GM21723 (cell line): ENCODE data around the gene FTO.
"Not testable (repeated sequence)": the region's sequence is repeated elsewhere in the genome, so short reads cannot be mapped to it uniquely, and the experiment has no call there.

Experiments used
- ATAC-seq: cut with Tn5 transposase; IDR thresholded peaks from one replicate; pipeline ENCODE4 v1.9.1; 2021; ENCODE audit warnings: mild to moderate bottlenecking, moderate library complexity; ENCODE audit not compliant: unreplicated experiment

The FTO gene

DNA sequence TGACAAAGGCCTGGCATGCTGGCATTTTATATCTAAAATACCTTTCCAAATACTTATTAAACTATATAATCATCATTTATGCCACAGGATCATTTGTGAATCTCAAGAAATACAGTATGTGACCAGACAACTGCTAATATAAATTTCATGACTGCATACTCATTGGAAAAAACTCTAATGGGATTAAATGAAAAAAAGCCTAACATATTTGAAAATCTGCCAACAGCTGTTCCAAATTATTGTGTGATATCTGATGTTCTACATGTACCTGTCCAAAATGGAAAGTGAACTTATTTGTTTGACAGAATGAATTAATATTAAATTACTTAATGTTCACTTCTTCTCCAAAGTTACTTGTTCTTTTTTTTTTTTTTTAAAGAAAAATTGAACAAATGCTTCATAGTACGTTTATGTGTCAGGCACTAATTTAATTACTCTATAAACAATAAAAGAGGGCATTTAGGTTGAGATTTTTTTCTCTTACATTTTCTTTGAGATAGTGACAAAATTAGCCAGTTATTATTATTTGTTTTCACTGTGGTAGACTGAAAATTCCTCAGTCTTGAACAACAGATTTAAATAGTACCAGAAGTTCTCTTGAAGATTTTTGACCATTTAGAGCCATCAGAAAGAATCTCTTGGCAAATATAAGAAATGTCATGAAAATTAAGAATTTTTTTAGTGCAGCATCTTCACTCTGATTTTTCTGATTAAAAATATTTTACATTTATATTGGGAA, 114.0 kb downstream of the FTO start:
- no peak for ATAC-seq

DNA sequence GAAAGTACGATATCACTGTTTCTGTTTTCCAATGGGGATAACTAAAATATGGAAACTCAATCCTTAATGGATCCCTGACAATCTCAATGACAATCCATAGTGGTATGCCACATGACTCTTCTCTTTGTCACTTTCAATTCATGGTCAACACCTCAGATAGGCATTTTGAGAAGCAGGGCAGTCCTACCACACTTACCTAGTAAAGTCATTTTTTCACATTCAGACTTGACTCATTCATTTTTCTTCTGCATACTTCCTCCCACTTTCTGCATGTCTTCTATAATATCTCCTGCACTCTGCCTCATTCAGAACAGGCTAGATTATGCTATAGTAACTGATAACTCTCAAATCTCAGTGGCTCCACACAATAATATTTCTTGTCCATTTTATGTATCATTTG, 117.5 kb downstream of the FTO start:
- ATAC-seq = no peak

DNA sequence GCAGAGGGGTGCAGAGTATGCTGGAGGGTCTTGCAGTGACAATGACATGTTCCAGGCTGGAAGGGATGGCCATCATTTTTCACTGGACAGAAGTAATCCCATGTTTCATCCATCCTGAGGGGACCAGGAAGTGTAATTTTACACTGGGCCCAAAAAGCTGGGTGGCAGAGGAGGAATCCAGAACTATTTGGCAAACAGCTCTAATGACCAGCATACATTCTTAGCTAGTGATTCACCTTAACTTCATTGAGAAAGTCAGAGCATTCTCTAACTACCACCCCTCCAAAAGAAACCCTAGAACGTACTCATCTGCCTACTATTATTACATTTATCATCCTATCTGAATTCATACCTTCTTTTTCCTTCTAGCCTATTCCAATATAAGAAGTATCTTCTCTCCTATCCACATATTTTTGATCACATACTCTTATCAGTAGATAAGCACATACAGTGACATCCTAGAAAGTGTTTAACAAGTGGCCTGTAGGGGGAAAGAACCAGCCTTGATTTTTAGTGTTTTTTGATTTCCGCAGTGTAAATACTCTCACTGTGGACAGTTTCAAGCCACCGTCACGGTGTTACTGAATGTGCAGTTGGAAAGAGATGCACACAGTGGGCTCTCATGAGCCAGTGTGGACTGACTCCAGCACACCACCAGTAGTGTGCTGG, 118.1 kb downstream of the FTO start:
- no peak for ATAC-seq

DNA sequence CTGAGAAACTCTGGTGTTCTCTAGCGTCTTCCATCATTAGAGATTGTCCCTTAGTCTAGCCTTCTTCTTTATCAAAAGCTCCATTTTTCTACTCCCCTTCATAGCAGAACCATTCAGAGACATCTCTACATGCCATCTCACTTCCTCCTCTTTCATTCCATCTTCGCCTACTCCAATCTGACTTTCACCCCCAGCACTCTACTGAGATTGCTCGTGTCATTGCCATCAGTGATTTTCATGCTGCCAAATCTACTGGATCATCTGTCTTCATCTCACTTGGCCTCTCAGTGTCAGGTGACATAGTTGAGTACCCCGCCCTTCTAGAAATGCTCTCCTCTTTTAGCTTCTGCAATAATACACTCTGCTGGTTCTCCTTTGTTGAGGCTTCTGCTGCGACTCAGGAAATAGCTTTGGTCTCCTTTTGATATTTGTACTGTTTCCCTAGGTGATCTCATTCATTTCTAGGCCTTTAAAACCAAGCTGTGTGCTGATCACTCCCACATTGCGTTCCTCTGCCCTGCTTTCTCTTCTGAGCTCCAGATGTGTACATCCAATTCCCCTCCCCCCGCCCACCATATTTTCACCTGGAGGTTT, 119.1 kb downstream of the FTO start:
- ATAC-seq = peak; percentile 86

DNA sequence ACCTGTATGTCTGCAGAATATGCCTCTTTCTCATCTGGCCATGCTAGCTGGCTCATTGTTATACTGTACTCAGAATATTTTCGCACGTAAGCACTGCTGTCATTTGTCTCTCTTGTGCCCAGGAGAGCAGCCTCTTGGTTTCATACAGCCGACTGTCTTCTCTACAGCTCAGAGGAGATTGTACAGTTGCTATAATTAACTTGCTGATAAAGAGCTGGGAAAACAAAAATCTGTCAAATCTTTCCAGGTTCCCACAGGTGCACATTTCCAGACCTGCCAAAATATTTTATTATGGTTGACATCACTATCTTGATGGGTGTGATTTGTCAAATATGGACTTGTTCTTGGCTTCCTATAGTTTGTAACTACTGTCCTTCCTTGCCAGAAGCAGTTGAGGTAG, 122.7 kb downstream of the FTO start:
- ATAC-seq = no peak

DNA sequence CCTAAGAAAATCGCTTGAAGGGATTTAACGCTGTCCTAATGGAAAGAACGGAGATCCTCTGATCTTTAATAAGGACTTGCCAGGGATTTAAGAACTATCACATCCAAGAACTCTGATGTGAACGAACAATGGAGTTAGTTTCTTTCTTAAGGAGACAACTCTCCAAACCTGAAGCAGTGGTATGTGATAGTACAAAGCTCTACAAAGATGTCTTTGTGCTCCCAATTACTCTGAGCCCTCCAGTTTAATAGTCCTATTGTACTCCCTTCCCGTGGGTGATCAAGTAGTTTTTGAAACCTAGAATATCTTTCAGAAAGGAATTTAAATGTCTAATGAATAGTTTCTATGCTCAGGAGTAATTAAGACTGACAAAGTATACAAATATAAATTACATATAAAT, 123.8 kb downstream of the FTO start:
- ATAC-seq = no peak

DNA sequence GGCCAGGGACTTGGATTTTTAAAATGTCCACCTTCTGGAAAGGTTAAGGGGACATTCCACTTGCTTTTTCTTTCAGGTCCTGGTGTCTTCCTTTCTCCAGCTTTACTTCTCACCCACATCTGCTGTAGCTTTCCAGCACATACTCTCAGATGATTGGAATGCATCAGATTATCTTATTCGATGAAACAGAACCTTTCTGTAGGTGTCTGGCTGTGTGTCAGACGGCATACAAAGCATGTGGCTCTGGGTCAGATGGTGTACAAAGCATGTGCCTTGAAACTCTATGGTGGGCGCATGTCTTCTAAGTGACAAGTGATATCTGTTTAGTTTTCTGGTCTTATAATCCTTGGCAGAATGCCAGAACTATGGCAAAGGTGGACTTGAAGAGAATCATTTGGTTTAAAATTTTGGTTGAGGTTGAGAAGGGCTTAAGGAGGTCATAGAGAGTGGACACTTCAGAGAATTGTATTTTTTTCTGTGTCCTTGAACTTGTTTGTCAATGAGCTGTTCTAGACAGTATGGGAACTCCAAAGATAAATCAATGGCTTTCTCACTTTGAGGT, 125.3 kb downstream of the FTO start:
- ATAC-seq = no peak

DNA sequence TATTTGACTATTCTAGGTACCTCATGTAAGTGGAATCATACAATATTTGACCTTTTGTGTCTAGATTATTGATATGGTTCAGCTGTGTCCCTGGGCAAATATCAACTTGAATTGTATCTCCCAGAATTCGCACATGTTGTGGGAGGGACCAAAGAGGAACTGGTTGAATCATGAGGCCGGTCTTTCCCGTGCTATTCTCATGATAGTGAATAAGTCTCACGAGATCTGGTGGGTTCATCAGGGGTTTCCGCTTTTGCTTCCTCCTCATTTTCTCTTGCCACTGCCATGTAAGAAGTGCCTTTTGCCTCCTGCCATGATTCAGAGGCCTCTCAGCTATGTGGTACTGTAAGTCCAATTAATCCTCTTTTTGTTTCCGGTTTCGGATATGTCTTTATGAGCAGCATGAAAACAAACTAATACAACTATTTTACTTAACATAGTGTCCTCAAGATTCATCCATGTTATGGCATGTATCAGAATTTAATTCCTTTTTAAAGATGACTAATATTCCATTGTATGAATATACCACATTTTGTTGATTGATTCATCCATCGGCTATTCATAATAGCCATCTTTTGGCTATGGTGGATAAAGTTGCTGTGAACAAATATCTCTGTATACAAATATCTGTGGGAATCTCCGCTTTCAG, 129.1 kb downstream of the FTO start:
- no peak for ATAC-seq

DNA sequence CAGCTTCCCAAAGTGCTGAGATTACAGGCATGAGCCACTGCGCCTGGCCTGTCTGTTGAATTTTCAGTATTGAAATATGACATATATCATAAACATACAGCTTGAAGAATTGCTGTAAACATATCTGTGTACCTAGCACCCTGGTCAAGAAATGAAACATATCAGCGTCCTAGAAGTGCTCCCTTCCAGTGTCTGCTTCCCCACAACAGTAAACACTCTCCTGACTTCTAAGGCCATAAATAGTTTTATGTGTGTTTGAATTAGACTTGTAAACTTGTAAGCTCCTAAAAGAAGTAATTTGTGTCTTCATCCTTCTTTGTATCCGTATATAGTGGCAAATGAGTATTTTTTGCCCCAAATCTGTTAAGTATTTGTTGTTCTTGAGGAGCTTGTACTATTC, 132.2 kb downstream of the FTO start:
- ATAC-seq = no peak

DNA sequence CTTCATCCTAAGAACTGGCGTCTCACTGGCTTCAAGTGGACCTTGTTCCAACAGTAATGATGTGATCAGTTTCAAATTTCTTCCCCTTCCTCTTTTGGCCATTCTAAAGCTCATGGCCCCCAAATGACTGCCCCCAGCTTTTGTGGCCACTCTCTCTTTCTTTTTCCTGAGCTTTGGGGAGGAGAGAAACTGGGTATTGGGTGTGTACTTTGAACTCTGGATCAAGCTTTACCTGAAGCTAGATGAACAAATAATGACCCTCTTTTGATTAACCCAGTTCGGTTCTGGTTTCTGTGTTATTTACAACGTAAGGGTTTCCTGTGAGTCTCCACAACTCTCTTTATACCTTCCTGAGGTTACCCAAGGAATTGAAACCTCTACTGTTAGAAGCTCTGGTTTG, 132.7 kb downstream of the FTO start:
- ATAC-seq = no peak

DNA sequence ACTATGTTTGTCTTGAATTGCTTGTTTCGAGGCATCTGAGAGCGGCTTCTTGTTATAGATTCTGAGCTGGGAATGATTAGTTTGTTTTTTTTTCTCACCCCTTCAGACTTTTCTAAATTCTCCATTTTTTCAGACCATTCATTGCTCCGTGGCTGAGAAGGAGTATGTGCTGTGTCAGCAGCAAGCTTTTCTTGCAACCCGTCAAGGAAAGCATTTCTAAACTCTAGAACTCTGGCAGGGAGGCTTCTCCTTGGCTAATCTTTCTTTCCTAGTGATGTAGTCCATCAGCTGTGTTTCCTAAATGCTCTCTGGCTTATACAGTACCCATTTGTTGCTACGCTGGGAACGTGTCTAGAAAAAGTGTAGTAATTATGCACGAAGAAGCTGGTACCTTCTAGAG, 133.5 kb downstream of the FTO start:
- ATAC-seq = no peak

DNA sequence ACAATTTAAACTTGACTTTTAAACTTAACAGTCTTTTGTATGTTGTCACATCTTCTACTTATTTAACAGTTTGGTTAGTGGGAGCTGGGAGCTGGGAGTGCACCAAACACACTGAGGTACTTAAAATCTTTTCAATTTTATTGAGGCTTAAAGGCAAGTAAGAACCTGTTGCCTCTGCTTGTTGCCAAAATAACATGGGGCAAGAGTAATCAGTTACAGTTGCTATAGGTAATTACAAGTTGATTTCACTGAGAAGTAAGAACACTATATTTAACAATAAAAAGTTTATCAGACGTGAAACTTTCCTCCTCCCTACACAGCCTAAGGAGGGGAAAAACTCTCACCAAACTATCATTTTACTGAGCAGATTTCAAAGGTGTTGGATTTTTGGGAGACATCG, 135.2 kb downstream of the FTO start:
- ATAC-seq = no peak

DNA sequence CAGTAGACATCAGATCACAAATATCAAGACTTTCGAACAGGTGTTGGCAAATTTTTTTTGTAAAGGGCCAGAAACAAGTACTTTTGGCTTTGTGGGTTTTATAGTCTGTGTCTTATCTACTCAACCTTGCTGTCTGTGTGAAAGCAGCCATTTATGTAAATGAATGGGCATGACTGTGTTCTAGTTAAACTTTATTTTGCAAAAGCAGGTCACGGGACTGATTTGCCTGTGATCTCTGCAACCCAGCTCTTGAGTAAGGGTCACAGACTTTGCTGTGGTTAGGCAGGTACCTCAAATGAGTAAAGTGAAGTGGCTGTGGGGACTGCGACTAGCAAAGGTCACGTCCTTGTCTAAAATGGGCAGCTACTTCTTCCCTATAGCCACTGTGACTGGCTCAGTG, 136.5 kb downstream of the FTO start:
- ATAC-seq = no peak

DNA sequence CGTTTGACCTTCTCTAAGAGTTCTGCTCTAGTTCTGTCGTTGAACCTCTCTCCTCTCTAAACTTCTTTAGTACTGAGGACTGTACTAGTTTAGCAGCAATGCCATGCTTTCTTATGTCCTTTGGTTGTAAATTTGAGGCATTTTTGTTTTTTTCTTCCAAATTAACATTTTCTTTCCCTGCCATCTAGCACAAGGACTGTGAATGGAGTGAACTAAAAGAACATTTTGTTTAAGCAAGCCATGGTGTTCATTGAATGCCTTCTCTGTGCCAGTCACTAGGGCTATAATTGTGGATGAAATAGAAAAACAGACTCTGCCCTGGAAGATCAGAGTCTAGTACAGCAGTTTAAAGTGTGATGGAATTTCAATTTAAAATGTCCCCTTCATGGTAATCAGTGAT, 137.9 kb downstream of the FTO start:
- ATAC-seq = no peak

DNA sequence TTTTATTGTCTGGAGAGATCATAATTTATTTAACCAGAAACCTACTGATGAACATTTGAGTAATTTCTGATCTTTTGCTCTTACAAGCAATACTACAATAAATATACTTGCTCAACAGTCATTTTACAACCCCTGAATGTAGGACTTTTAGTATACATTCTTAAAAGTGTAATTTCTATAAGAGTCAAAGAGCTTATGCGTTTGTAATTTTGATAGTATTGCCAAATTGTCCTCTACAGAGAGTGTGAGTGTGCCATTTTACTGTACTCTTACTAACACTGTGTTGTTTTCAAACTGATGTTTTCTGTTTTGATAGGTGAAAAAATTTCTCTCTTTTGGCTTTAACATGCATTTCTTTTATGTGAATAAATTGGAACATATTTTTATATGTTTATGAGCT, 139.1 kb downstream of the FTO start:
- ATAC-seq = no peak

DNA sequence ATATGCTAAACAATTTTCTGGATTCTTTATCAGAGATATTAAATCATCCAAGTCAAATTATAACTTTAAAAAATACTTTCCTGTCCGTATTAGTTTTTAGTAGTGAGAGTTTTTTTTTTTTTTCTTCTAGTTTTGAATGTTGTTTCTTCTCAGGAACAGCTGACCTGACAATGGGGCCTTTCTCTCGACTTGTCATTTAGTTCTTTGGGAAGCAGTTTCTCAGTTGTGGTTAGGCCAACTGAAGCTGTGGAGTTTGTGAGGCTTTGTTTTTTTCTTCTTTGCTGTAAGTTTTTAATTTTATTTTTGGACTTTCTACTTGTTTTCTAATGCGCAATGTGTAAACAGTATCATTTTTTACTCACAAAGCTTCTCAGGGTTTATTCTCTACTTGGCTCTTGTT, 140.8 kb downstream of the FTO start:
- no peak for ATAC-seq

DNA sequence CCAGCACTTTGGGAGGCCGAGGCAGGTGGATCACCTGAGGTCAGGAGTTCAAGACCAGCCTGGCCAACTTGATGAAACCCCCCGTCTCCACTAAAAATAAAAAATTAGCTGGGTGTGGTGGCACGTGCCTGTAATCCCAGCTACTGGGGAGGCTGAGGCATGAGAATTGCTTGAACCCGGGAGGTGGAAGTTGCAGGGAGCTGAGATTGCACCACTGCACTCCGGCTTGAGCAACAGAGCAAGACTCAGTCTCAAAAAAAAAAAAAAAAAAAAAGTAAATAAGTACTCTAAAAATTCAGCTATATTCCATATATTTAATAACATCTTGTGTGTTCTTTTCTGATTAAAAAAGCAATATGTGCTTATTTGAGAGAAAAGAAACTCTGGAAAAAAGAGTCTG, 142.6 kb downstream of the FTO start:
- ATAC-seq = not testable (repeated sequence)

DNA sequence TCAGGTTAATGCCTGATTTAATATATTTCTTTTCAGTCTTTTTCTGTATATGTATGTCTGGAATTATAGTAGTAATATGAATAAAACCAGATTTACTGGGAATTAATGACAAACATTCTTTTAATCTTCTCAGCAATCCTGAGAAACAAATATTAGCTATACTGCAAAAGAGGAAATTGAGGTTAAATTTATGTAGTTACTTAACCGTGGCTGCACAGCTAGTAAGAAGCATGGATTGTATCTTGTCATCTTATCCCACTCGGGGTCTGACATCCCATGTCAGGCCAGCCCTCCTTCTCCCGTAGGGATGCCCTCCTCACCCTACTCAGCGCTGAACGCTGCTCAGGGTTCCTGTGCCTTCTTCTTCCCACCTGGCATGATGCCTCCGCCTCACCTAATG, 143.0 kb downstream of the FTO start:
- no peak for ATAC-seq

DNA sequence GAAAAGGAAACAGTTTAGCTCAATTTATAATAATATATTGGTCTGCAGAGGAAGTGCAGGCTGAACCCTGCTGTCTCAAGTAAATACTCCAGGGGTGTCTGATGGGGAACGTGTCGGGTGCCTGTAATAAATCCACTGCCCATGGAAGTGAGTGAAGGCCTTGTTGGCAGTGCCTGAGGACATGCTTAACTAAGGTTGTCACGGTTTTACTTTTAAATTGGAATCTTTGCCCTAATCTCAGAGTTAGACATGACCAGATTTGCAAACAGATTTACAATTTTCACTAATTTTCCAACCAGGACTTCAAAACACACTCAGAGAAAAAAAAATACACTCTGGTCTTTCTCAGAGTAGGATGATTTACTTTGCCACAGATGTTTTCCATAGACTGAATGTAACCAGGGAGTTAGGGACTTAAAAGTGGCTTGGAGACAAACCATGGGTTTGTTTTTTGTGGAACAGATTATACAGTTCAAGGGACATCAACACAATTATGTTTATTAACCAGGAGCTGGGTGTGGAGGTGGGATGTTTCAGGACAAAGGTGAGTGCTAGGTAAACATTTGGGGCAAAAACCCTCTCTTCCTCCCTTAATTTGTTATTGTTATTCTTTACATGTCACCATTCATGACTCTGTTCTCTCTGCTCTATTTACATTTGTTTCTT, 144.5 kb downstream of the FTO start:
- no peak for ATAC-seq

DNA sequence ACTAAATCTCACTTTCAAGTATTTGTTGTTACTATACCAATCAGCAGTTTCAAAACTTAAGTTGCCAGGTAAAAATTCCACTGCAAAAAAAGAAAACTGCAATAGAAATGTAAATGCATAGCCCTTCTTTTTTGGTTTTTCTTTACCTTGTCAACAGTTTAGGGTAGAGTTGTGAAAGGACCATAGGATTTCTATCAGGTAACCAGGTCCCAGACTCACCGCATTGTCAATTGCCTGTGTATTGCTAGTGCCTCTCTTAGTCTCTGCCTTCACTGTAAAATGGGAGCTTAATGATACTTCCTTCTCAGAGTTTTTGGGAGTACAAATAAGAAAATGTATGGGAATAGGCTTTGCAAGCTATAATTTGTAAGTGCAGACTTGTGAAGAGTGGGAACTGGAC, 145.0 kb downstream of the FTO start:
- no peak for ATAC-seq

DNA sequence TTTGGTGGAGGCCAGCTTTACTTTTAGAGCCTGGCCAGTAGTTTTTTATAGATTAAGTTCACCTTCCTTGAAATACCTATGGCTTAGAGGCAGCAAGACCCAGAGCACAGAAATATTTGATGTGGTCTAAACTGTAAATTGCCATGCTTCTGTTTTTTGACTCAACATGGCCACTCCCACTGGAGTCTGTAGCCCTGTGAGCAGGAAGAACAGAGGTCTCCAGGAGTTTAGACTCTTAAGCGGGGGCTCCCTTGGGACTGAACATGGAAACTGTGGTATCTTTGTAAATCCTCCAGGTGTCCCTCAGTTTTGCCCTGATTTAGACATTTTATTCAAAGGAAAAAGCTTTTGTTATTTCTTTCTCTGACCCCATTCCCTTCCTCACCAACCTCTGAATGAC, 145.6 kb downstream of the FTO start:
- peak; percentile 22 for ATAC-seq
